Measurements from ENCODE around the gene DGKI. TPM values are rescaled to one million over a fixed set of nuclear protein-coding genes. Genes with fewer than 3 reads are reported as not detected.

Gene DGKI
- total RNA-seq, 1 donor from 2014 or later = 21.4 TPM

- H3K4me1 Mint-ChIP-seq = peaks cover 3% of the 10 kb centered on the region
- intact Hi-C loops (cut with micrococcal nuclease) = loop anchor here (5.0 kb wide), 1 partner anchor 101 kb away; no protein-coding TSS in a partner anchor
- H3K4me3 Mint-ChIP-seq = no peak overlapping the region
- no peaks in the 10 kb centered on the region for H3K27me3 Mint-ChIP-seq
- DNase-seq = no peak
- peaks cover 5% of the 10 kb centered on the region for H3K36me3 Mint-ChIP-seq (ENCODE audit: low read depth)
- no peak overlapping the region for H3K27ac Mint-ChIP-seq
- no peaks in the 10 kb centered on the region for H3K9me3 Mint-ChIP-seq
Measured at GRCh38 chr7:137771679-137772078, 75.1 kb downstream of the DGKI start.

DNA sequence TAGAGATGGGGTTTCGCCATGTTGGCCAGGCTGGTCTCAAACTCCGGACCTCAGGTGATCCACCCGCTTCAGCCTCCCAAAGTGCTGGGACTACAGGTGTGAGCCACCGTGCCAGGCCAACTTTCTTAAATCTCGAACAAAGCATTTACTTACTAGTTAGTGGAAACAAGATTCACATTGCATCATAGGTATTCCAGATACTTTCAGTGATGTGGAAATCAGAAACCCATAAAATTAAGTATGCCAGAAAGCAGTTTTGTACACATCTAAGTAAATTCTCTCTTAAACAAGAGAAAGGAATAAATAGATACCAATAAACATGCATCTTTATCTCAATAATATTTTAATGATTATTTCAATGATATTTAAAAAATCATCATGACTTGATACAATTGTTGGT, 75.5 kb downstream of the DGKI start:
- Mint-ChIP-seq H3K9me3 (no peaks in the 10 kb centered on the region), H3K27me3 (no peaks in the 10 kb centered on the region), H3K36me3 (ENCODE audit: low read depth) (peaks cover 5% of the 10 kb centered on the region), H3K4me3 (no peak overlapping the region), H3K4me1 (peaks cover 3% of the 10 kb centered on the region), H3K27ac (no peak overlapping the region)
- intact Hi-C loops (cut with micrococcal nuclease) = loop anchor here (5.0 kb wide), 1 partner anchor 101 kb away; no protein-coding TSS in a partner anchor
- no peak for DNase-seq

DNA sequence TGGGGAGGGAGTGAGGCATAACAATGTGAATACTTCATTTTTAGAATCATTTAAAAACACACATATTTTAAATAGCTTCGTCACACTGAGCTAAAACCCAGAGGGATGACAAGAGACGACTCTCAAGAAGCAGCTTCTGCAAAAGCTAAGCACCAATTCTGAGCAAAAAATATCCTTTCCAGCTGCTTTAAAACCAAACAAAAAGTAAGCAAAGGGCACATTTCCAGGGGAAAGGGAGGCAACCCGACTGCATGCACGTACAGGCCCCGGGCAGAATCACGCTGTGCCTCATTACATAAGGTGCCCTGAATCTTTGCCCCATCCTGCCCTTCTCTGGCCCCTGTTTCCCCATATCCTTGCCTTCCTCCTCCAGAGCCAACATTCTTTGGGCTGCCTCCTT, 78.4 kb downstream of the DGKI start:
- Mint-ChIP-seq H3K4me3 (no peak overlapping the region), H3K27ac (no peak overlapping the region), H3K4me1 (no peaks in the 10 kb centered on the region), H3K9me3 (no peaks in the 10 kb centered on the region), H3K27me3 (no peaks in the 10 kb centered on the region), H3K36me3 (ENCODE audit: low read depth) (peaks cover 5% of the 10 kb centered on the region)
- intact Hi-C loops (cut with micrococcal nuclease) = no loop called here
- DNase-seq = no peak

DNA sequence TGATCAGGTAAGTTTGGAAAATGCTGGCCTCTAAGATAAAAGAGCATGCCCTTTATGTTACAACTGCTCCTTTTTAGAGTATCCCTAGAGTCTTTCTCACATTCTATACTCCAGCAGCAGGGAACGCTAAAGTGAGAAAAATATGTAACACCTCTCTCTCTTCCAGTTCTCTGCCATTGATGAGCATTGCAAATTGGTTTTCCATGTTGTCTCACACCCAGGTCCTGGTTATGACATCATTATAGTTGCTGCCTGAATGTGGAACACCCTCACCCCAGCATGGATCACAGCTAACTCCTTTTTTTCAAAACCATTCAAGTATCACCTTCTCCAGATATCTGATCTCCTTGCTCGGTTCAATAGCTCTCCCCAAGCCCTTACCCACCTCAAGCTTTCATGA, 84.4 kb downstream of the DGKI start:
- DNase-seq = no peak
- no peak overlapping the region for H3K27ac Mint-ChIP-seq
- no peak overlapping the region for H3K4me3 Mint-ChIP-seq
- intact Hi-C loops (cut with micrococcal nuclease) = no loop called here
- H3K36me3 Mint-ChIP-seq (ENCODE audit: low read depth) = no peaks in the 10 kb centered on the region
- no peaks in the 10 kb centered on the region for H3K9me3 Mint-ChIP-seq
- no peaks in the 10 kb centered on the region for H3K27me3 Mint-ChIP-seq
- H3K4me1 Mint-ChIP-seq = no peaks in the 10 kb centered on the region

GRCh38 chr7:137760111-137760510, 86.7 kb downstream of the DGKI start:
- Mint-ChIP-seq H3K4me3 (no peak overlapping the region), H3K27me3 (no peaks in the 10 kb centered on the region), H3K9me3 (no peaks in the 10 kb centered on the region)

GRCh38 chr7:137757146-137757925, 89.4 kb downstream of the DGKI start:
- no peak overlapping the region for H3K4me3 Mint-ChIP-seq
- intact Hi-C loops (cut with micrococcal nuclease) = no loop called here
- no peaks in the 10 kb centered on the region for H3K4me1 Mint-ChIP-seq
- no peaks in the 10 kb centered on the region for H3K9me3 Mint-ChIP-seq
- H3K27ac Mint-ChIP-seq = no peak overlapping the region
- DNase-seq = no peak
- H3K27me3 Mint-ChIP-seq = no peaks in the 10 kb centered on the region
- no peaks in the 10 kb centered on the region for H3K36me3 Mint-ChIP-seq (ENCODE audit: low read depth)

More at GRCh38 chr7:137760111-137760510, 86.7 kb downstream of the DGKI start:
- DNase-seq = no peak
- Mint-ChIP-seq H3K27ac (no peak overlapping the region), H3K4me1 (no peaks in the 10 kb centered on the region), H3K36me3 (ENCODE audit: low read depth) (no peaks in the 10 kb centered on the region)
- intact Hi-C loops (cut with micrococcal nuclease) = no loop called here

- Mint-ChIP-seq H3K36me3 (ENCODE audit: low read depth) (no peaks in the 10 kb centered on the region), H3K27me3 (no peaks in the 10 kb centered on the region)
- intact Hi-C loops (cut with micrococcal nuclease) = no loop called here
Measured at GRCh38 chr7:137755846-137756651, 90.7 kb downstream of the DGKI start.

DNA sequence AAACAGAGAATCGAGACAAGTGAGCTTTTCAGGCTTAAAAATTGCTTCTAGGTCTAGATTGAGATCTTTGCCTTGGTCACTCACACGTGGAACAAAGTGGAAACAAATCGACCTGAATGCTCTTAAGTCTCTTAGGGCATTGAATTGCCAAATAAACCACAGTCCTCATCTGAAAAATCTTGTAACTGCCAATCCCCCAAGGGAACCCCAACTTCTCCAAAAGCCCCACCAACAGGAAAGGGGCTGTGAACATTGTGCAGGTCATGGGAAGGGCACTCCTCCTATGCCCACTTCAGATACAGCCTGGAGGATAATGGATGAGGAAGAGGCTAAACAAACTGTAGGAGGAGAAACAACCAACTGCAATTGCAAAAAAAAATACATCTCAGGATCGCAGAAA, 91.3 kb downstream of the DGKI start:
- no peaks in the 10 kb centered on the region for H3K36me3 Mint-ChIP-seq (ENCODE audit: low read depth)
- H3K27me3 Mint-ChIP-seq = no peaks in the 10 kb centered on the region
- no peaks in the 10 kb centered on the region for H3K4me1 Mint-ChIP-seq
- no peak overlapping the region for H3K27ac Mint-ChIP-seq
- DNase-seq = no peak
- H3K4me3 Mint-ChIP-seq = no peak overlapping the region
- no peaks in the 10 kb centered on the region for H3K9me3 Mint-ChIP-seq
- intact Hi-C loops (cut with micrococcal nuclease) = no loop called here

More at GRCh38 chr7:137755846-137756651, 90.7 kb downstream of the DGKI start:
- Mint-ChIP-seq H3K4me3 (no peak overlapping the region), H3K4me1 (no peaks in the 10 kb centered on the region), H3K27ac (no peak overlapping the region), H3K9me3 (no peaks in the 10 kb centered on the region)
- no peak for DNase-seq

GRCh38 chr7:137753948-137754851, 92.6 kb downstream of the DGKI start:
- Mint-ChIP-seq H3K27ac (no peak overlapping the region), H3K27me3 (no peaks in the 10 kb centered on the region), H3K4me3 (no peak overlapping the region), H3K9me3 (no peaks in the 10 kb centered on the region), H3K36me3 (ENCODE audit: low read depth) (no peaks in the 10 kb centered on the region), H3K4me1 (no peaks in the 10 kb centered on the region)
- intact Hi-C loops (cut with micrococcal nuclease) = no loop called here
- no peak for DNase-seq

DNA sequence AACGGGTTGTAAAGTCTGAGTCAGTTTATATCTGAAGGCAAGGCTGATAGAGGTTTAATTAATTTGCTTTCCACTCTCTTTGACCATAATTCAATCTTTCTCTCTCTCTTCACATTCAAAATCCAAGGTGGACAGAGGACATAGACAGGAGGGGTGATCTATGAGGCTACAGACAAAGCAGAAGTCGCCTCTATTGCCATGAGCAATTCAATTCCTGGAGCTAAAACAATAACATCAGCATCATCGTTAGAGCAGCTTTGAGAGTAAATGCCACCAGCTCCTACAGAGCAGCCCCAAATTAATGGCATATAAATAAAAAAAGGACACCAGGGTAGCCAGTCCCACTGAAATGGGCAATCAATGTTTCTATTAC, 93.2 kb downstream of the DGKI start:
- intact Hi-C loops (cut with micrococcal nuclease) = no loop called here
- H3K36me3 Mint-ChIP-seq (ENCODE audit: low read depth) = no peaks in the 10 kb centered on the region
- H3K4me3 Mint-ChIP-seq = no peak overlapping the region

DNA sequence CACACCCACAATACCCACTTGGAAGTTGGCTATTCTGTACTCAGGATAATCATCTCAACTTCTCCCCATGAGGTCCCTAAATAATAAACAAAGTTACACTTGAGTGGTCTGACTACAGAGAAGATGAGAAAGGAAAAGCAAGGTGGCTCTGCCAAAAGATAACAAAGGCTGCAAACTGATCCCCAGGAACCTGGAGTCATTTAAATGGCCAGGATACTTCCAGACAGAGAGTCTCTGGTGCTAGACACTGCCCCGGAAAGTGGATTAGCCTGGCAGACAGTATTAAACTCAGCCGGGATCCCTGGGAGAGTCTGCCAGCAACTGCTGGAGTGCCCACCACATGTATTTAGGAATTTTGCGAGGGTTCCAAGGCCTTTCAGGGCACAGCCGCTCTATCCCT, 93.7 kb downstream of the DGKI start:
- Mint-ChIP-seq H3K4me1 (no peaks in the 10 kb centered on the region), H3K36me3 (ENCODE audit: low read depth) (no peaks in the 10 kb centered on the region), H3K27me3 (no peaks in the 10 kb centered on the region), H3K4me3 (no peak overlapping the region), H3K9me3 (no peaks in the 10 kb centered on the region), H3K27ac (no peak overlapping the region)
- DNase-seq = no peak
- intact Hi-C loops (cut with micrococcal nuclease) = no loop called here

More for the DNA sequence above, 93.2 kb downstream of the DGKI start:
- Mint-ChIP-seq H3K27ac (no peak overlapping the region), H3K4me1 (no peaks in the 10 kb centered on the region), H3K9me3 (no peaks in the 10 kb centered on the region), H3K27me3 (no peaks in the 10 kb centered on the region)
- DNase-seq = no peak

- H3K9me3 Mint-ChIP-seq = no peaks in the 10 kb centered on the region
- H3K36me3 Mint-ChIP-seq (ENCODE audit: low read depth) = no peaks in the 10 kb centered on the region
- no peaks in the 10 kb centered on the region for H3K4me1 Mint-ChIP-seq
- H3K27me3 Mint-ChIP-seq = no peaks in the 10 kb centered on the region
- intact Hi-C loops (cut with micrococcal nuclease) = no loop called here
- DNase-seq = no peak
- no peak overlapping the region for H3K4me3 Mint-ChIP-seq
- H3K27ac Mint-ChIP-seq = no peak overlapping the region
Measured at GRCh38 chr7:137751361-137752009, 95.3 kb downstream of the DGKI start.

GRCh38 chr7:137747359-137748031, 99.3 kb downstream of the DGKI start:
- Mint-ChIP-seq H3K36me3 (ENCODE audit: low read depth) (no peaks in the 10 kb centered on the region), H3K27me3 (no peaks in the 10 kb centered on the region), H3K4me3 (no peak overlapping the region), H3K27ac (no peak overlapping the region), H3K4me1 (no peaks in the 10 kb centered on the region), H3K9me3 (no peaks in the 10 kb centered on the region)
- DNase-seq = no peak
- intact Hi-C loops (cut with micrococcal nuclease) = no loop called here

Measured in activated CD4-positive, alpha-beta T cell treated with anti-CD3 and anti-CD28 coated beads, Interleukin-2, amount 10 ng/mL, durations not matched to agents 24 days and 14 days (primary cell).